ENCODE measurements around the gene NUP155.
"Not testable (repeated sequence)": the region's sequence is repeated elsewhere in the genome, so short reads cannot be mapped to it uniquely, and the experiment has no call there.

NUP155 gene

DNA sequence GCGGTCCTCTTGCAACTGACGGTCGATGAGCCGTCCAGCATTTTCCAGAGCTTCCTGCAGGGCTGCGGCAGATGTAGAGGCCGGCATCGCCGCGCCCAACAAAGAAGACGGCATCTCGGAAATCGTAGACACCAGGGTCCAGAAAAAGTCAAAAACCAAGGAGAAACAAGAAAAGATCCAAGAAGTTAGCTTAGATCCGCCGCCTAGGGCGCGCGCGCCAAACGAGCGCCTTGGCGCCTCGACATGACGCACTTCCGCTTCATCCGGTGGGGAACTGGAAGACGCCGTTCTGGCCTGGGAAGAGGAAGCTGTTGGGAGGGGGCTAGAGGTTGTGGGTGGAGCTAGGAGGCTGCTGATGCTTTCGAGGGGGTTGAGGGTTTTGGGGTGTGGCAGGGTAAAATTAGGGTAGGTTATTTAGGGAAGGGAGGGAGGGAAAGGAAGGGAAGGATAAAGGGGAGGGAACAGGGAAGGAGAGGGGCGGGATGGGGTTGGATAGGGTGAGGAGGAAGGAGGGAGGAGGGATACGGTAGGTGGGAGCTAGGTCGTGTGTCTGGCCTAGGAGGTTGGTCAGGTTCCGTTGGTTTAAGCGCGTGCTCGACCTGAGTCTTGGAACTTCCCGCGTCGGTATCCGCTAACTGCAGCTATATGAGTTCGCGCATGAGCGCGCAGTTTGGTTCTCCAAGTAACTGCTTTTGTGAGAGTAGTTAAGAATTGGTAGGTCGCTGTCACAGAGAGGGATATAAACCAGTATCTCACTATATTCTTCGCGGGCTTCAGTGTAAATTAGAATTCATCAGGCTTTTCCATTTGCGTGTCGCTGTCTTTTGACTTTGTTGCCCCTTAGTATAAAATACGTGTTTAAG is at the start of gene NUP155:
Gene NUP155, minus strand, starts transcription at position 243 of the 863 bp plus-strand sequence. Its CDS starts 129 bp downstream, at position 114.
- peaks cover 47% of the 10 kb centered on the region for H3K4me1 Mint-ChIP-seq
- no peaks in the 10 kb centered on the region for H3K9me3 Mint-ChIP-seq
- H3K4me3 Mint-ChIP-seq, result peak within 1 kb of the TSS; percentile 95
- peak; percentile 97 for ATAC-seq
- H3K27me3 Mint-ChIP-seq, result no peaks in the 10 kb centered on the region
- H3K36me3 Mint-ChIP-seq, result no peaks in the 10 kb centered on the region
- H3K27ac Mint-ChIP-seq, result peak within 1 kb of the TSS; percentile 87

DNA sequence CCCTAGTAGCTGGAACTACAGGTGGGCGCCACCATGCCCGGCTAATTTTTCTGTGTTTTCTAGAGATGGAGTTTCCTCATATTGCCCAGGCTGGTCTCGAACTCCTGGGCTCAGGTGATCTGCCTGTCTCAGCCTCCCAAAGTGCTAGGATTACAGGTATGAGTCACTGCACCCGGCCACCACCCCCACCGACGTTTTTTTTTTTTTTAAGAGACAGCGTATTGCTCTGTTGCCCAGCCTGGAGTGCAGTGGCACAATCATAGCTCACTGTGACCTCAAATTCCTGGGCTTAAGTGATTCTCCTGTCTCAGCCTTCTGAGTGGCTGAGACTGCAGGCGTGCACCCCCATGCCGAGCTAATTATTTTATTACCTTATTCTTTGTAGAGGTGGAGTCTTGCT is 46.4 kb upstream of the NUP155 start:
- Mint-ChIP-seq H3K27ac (no peak overlapping the region), H3K9me3 (no peaks in the 10 kb centered on the region), H3K27me3 (no peaks in the 10 kb centered on the region), H3K4me1 (peaks cover 12% of the 10 kb centered on the region), H3K36me3 (peaks cover 46% of the 10 kb centered on the region), H3K4me3 (no peak overlapping the region)
- no peak for ATAC-seq

DNA sequence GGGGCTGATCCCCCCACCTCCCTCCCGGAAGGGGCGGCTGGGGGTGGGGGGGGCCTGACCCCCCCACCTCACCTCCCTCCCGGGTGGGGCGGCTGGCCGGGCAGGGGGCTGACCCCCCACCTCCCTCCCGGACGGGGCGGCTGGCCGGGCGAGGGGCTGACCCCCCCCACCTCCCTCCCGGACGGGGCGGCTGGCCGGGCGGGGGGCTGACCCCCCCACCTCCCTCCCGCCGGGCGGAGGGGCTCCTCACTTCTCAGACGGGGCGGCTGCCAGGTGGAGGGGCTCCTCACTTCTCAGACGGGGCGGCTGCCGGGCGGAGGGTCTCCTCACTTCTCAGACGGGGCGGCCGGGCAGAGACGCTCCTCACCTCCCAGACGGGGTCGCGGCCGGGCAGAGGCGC is 44.5 kb upstream of the NUP155 start:
- peaks cover 12% of the 10 kb centered on the region for H3K4me1 Mint-ChIP-seq
- H3K9me3 Mint-ChIP-seq, H3K27ac Mint-ChIP-seq, ATAC-seq, H3K27me3 Mint-ChIP-seq, H3K4me3 Mint-ChIP-seq: not testable (repeated sequence)
- peaks cover 38% of the 10 kb centered on the region for H3K36me3 Mint-ChIP-seq

DNA sequence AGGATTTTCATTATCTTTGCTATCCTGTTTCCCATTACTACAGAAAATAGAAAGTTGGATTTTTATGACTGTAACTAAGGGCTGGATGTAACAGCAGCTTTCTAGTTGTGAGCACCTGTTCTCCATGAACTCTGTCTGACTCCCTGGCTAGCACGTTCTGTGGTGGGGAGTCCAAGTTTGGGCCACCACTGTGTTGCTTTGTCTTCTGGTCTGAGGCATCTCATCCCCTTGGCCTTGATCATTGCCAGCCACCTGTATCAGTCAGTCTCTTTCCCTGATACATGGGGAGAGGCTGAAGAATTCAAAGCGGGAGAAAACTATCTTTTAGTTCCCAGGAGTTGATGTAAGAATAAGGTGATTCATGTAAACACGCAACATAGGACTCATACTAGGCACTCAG is 41.6 kb upstream of the NUP155 start:
- Mint-ChIP-seq H3K4me3 (no peak overlapping the region), H3K27me3 (no peaks in the 10 kb centered on the region), H3K9me3 (no peaks in the 10 kb centered on the region), H3K36me3 (peaks cover 23% of the 10 kb centered on the region), H3K4me1 (no peaks in the 10 kb centered on the region), H3K27ac (no peak overlapping the region)
- no peak for ATAC-seq

DNA sequence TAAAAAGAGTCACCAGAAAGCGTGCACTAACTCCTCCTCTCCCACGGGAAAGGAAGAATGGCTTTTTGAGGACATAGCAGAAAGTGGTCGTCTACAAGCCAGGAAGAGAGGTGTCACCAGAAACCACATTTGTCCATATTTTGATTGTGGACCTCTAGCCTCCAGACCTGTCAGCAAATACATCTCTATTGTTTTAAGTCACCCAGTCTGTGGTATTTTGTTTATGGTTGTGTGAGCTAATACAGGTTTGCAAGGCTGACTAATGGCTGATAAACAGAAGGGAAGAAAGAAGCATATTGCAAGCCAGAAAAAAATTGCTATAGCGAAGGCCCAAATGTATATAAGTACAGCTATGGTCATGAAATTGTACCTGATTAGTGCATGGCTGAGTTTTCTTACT is 29.6 kb upstream of the NUP155 start:
- Mint-ChIP-seq H3K4me3 (no peak overlapping the region), H3K27me3 (no peaks in the 10 kb centered on the region), H3K4me1 (no peaks in the 10 kb centered on the region), H3K27ac (no peak overlapping the region), H3K9me3 (no peaks in the 10 kb centered on the region), H3K36me3 (peaks cover 56% of the 10 kb centered on the region)
- no peak for ATAC-seq

DNA sequence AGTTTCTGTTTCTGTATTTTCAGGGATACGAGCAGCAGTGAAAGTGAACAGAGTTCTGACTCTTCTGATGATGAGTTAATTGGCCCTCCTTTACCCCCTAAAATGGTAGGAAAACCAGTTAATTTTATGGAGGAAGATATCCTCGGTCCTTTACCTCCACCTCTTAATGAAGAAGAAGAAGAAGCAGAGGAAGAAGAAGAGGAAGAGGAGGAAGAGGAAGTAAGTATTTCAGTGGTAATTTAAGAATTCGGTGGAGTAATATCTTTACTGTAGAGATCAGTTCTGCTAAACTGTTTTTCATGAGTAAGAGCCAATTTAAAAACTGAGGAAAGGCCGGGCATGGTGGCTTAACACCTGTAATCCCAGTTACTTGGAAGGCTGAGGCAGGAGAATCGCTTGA is 25.4 kb upstream of the NUP155 start:
- H3K27me3 Mint-ChIP-seq, result no peaks in the 10 kb centered on the region
- no peak overlapping the region for H3K27ac Mint-ChIP-seq
- H3K4me3 Mint-ChIP-seq, result no peak overlapping the region
- H3K36me3 Mint-ChIP-seq, result peaks cover 68% of the 10 kb centered on the region
- ATAC-seq, result no peak
- peaks cover 3% of the 10 kb centered on the region for H3K4me1 Mint-ChIP-seq
- H3K9me3 Mint-ChIP-seq, result no peaks in the 10 kb centered on the region

DNA sequence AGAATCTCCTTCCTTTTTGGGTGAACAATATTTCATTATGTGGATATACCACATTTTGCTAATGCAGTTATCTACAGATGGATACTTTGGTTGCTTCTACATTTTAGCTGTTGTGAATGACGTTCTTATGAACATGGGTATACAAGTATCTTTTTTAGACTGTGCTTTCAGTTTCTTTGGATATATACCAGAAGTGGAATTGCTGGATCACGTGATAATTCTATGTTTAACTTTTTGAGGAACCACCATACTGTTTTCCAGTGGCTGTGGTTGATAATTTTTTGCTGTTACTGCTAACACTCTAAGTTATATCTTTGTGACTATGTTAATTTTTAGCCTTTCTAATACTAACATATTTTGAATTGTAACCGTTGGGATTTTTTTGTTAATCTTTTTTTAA is 20.7 kb upstream of the NUP155 start:
- H3K27me3 Mint-ChIP-seq, result no peaks in the 10 kb centered on the region
- H3K4me1 Mint-ChIP-seq, result peaks cover 6% of the 10 kb centered on the region
- no peak for ATAC-seq
- no peak overlapping the region for H3K4me3 Mint-ChIP-seq
- no peaks in the 10 kb centered on the region for H3K9me3 Mint-ChIP-seq
- peaks cover 64% of the 10 kb centered on the region for H3K36me3 Mint-ChIP-seq
- no peak overlapping the region for H3K27ac Mint-ChIP-seq

DNA sequence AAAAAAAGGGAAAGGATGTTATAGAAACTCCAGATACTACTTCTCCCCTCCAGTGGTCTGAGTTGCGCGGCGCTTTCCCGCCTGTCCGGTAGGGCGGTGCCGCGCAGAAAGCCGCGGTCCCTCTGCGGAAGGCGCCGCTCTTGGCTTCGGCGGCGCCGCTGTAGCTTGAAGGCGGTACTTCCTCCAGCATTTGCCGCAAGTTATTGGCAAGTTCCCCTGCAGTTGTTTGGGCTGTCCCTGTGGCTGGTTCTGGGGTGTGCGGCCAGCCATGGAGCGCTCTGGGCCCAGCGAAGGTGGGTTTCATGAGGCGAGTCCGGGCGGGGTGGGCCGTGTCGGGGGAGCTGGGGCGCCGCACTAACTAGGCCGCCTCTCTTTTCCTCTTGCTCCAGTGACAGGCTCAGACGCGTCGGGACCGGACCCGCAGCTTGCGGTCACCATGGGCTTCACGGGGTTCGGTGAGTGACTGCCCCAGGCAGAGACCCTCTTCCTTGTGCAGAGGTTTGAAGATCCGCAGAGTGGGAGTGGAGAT is 8.3 kb upstream of the NUP155 start, which contains the start of gene WDR70:
Gene WDR70, plus strand, starts transcription at position 219 of the 529 bp plus-strand sequence. Its CDS starts 50 bp downstream, at position 269.
- H3K9me3 Mint-ChIP-seq, H3K27me3 Mint-ChIP-seq: not testable (repeated sequence)
- Mint-ChIP-seq H3K4me3 (peak within 1 kb of the TSS; percentile 95), H3K4me1 (peaks cover 25% of the 10 kb centered on the region), H3K36me3 (peaks cover 15% of the 10 kb centered on the region), H3K27ac (peak within 1 kb of the TSS; percentile 80)
- ATAC-seq, result peak; percentile 99

DNA sequence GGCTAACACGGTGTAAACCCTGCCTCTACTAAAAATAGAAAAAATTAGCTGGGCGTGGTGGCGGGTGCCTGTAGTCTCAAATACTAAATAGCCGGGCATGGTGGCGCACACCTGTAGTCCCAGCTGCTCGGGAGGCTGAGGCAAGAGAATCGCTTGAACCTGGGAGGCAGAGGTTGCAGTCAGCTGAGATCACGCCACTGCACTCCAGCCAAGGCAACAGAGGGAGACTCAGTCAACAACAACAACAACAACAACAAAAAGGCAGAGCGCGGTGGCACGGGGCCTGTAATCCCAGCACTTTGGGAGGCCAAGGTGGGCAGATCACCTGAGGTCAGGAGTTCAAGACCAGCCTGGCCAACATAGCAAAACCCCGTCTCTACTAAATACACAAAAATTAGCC is 7.2 kb upstream of the NUP155 start:
- Mint-ChIP-seq H3K27ac (peak overlapping the region; percentile 80), H3K4me3 (peak overlapping the region; percentile 95), H3K4me1 (peaks cover 25% of the 10 kb centered on the region)
- not testable (repeated sequence) for H3K9me3 Mint-ChIP-seq, ATAC-seq, H3K36me3 Mint-ChIP-seq, H3K27me3 Mint-ChIP-seq

DNA sequence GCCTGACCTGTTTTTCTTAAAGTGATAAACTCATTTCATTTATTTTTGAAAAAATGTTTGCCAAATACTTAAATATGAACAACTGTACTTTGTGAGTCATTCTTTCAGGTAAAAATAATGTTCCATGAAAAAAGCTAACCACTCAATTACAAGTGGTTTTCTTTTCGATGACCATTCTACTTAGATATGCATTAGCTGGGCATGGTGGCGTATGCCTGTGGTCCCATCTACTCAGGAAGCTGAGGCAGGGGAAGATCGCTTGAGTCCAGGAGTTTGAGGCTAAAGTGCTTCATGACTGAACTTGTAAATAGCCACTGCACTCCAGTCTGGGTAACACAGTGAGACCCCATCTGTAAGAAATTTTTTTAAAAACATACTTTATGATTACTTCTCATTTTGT is 4.2 kb upstream of the NUP155 start:
- peaks cover 33% of the 10 kb centered on the region for H3K4me1 Mint-ChIP-seq
- no peak for ATAC-seq
- H3K36me3 Mint-ChIP-seq, result no peaks in the 10 kb centered on the region
- no peaks in the 10 kb centered on the region for H3K27me3 Mint-ChIP-seq
- H3K27ac Mint-ChIP-seq, result no peak overlapping the region
- no peak overlapping the region for H3K4me3 Mint-ChIP-seq
- H3K9me3 Mint-ChIP-seq, result no peaks in the 10 kb centered on the region

DNA sequence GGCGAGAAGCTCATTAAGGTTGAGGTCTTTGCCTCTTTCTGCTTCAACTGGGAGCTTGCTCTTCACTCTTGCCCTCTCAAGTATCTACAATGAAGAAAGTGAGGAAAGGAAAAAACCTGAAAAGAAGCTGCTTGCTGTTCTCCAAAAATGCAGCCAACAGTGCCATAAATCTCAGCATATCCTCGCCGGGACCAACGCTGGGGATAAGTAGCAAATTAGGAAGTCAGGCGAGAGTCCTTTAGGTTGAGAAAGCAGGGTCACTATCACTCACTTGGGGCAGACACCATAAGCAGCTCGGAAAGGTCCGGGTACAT is 399 bp downstream of the NUP155 start:
- Mint-ChIP-seq H3K4me3 (peak overlapping the region; percentile 95), H3K27ac (peak overlapping the region; percentile 87), H3K4me1 (peaks cover 51% of the 10 kb centered on the region), H3K9me3 (no peaks in the 10 kb centered on the region), H3K36me3 (no peaks in the 10 kb centered on the region), H3K27me3 (no peaks in the 10 kb centered on the region)
- ATAC-seq, result peak; percentile 68

DNA sequence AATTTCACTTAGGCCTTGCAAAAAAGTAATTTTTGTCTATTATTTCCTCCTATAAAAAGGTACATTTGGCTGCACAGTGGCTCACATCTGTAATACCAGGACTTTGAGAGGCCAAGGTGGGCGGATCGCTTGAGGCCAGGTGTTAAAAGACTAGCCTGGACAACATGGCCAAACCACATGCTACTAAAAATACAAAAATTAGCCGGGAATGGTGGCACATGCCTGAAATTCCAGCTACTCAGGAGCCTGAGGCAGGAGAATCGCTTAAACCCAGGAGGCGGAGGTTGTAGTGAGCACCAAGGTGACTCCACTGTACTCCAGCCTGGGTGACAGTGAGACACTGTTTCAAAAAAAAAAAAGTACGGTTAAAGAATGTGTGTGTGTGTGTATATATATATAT is 15.7 kb downstream of the NUP155 start:
- H3K4me1 Mint-ChIP-seq, result no peaks in the 10 kb centered on the region
- ATAC-seq, result no peak
- H3K9me3 Mint-ChIP-seq, result no peaks in the 10 kb centered on the region
- H3K27me3 Mint-ChIP-seq, result no peaks in the 10 kb centered on the region
- peaks cover 20% of the 10 kb centered on the region for H3K36me3 Mint-ChIP-seq
- no peak overlapping the region for H3K27ac Mint-ChIP-seq
- H3K4me3 Mint-ChIP-seq, result no peak overlapping the region

DNA sequence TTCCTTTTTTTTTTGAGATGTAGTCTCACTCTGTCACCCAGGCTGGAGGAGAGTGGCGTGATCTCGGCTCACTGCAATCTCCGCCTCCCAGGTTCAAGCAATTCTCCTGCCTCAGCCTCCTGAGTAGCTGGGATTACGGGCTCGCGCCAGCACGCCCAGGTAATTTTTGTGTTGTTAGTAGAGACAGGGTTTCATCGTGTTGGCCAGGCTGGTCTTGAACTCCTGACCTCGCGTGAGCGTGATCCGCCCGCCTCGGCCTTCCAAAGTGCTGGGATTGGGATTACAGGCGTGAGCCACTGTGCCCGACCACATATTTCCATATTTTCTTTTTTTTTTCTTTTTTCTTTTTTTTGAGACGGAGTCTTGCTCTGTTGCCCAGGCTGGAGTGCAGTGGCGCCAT is 28.2 kb downstream of the NUP155 start:
- ATAC-seq, H3K27me3 Mint-ChIP-seq, H3K4me3 Mint-ChIP-seq, H3K9me3 Mint-ChIP-seq, H3K4me1 Mint-ChIP-seq, H3K27ac Mint-ChIP-seq: not testable (repeated sequence)
- H3K36me3 Mint-ChIP-seq, result peaks cover 61% of the 10 kb centered on the region

DNA sequence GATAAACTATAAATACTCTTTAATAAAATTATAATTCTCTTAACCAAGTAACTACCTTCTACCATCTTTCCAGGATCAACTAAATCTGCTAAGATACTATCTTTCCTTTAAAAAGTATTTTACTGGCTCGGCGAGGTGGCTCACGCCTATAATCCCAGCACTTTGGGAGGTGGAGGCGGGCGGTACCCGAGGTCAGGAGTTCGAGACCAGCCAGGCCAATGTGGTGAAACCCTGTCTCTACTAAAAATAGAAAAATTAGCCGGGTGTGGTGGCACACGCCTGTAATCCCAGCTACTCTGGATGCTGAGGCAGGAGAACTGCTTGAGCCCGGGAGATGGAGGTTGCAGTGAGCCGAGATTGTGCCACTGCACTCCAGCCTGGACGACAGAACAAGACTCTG is 36.2 kb downstream of the NUP155 start:
- not testable (repeated sequence) for H3K4me1 Mint-ChIP-seq, H3K27ac Mint-ChIP-seq, H3K27me3 Mint-ChIP-seq, H3K9me3 Mint-ChIP-seq, ATAC-seq, H3K4me3 Mint-ChIP-seq
- H3K36me3 Mint-ChIP-seq, result peaks cover 46% of the 10 kb centered on the region

DNA sequence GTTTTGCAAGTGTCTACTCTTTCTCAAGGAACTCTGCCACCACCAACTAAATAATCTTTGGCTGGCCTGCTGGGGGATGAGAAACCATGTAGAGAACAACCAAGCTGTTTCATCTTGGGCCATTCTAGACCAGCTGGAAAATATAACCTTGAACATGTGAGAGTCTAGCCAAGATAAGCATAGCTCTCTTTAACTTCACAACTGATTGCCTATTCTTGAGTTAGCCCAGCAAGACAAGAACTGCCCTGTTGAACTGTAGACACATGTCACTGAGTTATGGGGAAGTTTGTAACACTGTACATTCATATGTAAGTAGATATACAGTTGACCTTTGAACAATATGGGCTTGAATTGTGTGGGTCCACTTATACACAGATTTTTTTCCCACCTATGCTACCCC is 44.4 kb downstream of the NUP155 start:
- Mint-ChIP-seq H3K36me3 (peaks cover 71% of the 10 kb centered on the region), H3K4me1 (no peaks in the 10 kb centered on the region), H3K27me3 (no peaks in the 10 kb centered on the region), H3K27ac (no peak overlapping the region), H3K9me3 (no peaks in the 10 kb centered on the region), H3K4me3 (no peak overlapping the region)
- ATAC-seq, result no peak

DNA sequence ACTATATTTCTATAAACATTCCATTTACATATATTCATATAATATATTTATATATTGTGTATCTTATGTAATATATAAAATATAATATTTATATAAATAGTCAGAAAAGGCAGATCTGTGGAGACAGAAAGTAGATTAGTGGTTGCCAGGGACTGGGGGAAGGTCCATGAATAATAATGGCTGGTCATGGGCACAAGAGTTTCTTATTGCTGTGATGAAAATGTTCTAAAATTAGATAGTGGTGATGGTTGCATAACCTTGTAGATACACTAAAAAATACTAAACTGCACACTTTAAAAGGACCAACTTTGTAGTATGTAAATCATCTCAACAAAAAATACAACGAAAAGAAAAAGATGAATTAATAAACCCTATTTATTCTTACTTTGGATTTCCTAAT is 47.3 kb downstream of the NUP155 start:
- Mint-ChIP-seq H3K36me3 (peaks cover 76% of the 10 kb centered on the region), H3K9me3 (no peaks in the 10 kb centered on the region), H3K4me3 (no peak overlapping the region), H3K27ac (no peak overlapping the region), H3K4me1 (no peaks in the 10 kb centered on the region), H3K27me3 (no peaks in the 10 kb centered on the region)
- no peak for ATAC-seq

Measured in stimulated activated memory B cell treated with anti-CD40 and anti-IgM and Interleukin-4, amounts not matched to agents 10 μg/mL and 1 μg/mL and 100 μg/mL, for 72 hours (primary cell).